ENCODE data around the gene LSM2.

Gene LSM2

GRCh38 chr6:31776989-31777666, 29.6 kb downstream of the LSM2 start, which contains the start of gene VWA7:
Gene VWA7 (minus strand): TSS chr6:31777328. CDS start chr6:31776779, 549 bp downstream.
- DNase-seq (ENCODE audit: low spot score) = peak; percentile 63

DNA sequence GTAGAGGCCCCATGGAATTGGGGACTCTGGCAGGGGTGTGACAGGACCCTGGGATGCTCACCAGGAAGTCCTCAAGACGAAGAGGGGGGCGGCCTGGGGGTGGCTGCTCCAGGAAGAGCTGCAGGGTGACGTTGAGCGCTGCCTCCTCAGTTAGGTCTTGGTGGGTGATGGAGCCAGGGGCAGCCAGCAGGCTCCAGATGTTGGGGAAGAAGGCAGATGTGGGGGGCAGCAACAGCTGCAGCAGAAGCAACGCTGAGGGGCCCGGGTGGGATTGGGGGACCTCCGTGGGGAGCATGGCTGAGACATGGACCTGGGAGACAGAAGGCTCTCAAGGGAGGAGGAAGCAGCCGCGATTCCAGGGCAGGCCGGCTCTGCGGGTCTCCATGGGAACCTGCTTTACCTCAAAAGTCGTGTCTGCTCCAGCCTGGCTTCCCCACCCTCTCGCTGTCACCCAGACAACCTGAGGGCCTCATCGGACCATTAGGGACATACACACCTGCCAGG, 30.2 kb downstream of the LSM2 start:
- DNase-seq (ENCODE audit: low spot score) = no peak

GRCh38 chr6:31775633-31776484, 30.9 kb downstream of the LSM2 start:
- DNase-seq (ENCODE audit: low spot score) = no peak

DNA sequence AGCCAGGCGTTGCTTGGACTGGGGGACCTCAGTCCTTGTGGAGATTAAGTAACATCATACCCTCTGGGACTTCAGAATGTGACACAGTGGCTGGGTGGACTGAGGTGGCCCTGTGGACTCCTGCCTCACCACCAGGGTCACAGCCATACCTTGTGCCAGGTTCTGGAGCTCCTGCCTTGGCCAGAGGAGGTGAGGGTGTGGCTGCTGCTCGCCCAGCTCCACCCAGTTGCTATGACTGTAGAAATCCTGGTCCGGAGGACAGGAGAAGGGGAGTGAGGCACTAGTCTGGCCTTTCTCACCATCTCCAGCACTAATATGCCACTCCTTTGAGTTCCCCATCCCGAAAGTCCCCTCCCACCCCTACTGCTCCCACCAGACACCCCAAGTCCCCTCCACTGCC, 31.6 kb downstream of the LSM2 start:
- DNase-seq (ENCODE audit: low spot score) = no peak

DNA sequence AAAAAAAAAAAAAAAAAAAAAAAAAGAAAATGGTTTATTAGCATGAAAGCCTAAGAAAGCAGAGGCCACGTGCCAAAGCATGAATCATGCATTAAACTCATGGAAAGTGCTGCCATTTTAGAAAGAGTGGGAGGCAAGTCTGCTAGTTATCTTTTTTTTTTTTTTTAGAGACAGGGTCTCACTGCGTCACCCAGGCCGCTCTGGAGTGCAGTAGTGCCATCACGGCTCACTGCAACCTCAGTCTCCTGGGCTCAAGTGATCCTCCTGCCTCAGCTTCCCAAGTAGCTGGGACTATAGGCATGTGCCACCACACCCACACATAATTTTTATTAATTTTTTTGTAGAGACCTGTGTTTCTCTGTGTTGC, 34.8 kb downstream of the LSM2 start:
- DNase-seq (ENCODE audit: low spot score) = no peak

DNA sequence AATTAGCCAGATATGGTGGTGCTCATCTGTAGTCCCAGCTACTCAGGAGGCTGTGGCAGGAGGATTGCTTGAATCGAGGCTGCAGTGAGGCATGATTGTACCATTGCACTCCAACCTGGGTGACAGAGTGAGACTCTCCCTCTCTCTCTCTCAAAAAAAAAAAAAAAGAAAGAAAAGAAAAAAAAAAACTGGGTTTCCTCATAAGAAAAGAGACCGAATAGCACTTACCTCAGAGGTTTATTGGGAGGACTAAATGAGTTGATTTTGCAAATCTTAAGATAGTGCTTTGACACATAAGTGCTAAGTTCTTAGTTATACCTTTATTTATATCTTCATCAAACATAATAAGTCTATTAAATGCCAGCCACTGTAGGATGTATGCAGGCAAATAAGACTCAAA, 35.9 kb downstream of the LSM2 start:
- no peak for DNase-seq (ENCODE audit: low spot score)

DNA sequence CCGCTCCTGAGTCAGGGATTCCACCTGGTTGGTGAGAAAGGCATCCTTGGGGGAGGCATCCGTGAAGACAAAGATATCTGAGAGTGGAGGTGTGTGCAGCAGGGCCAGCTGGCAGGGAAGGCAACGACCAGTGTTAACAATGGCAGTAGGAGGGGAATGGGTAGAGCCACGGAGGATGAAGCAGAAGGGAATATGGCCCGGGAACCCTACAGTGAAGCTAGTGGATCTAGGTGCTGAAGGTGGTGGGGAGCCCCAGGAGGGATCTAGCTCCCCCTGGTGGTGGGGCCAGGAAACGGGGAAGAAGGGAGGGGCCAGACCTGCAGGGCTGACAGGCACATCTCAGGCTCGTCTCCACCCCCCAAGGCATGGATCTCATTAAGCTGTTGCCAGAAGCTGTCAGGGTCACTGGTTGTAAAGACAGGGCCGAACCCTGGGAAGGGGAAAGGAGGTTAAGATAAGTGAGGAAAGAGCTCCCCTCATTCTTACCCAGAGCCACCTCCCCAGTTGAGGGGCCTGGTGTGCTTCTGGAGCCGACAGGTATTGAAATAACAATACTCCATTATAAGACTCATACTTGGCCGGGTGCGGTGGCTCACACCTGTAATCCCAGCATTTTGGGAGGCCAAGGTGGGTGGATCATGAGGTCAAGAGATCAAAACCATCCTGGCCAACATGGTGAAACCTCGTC, 36.9 kb downstream of the LSM2 start:
- DNase-seq (ENCODE audit: low spot score) = peak; percentile 75

DNA sequence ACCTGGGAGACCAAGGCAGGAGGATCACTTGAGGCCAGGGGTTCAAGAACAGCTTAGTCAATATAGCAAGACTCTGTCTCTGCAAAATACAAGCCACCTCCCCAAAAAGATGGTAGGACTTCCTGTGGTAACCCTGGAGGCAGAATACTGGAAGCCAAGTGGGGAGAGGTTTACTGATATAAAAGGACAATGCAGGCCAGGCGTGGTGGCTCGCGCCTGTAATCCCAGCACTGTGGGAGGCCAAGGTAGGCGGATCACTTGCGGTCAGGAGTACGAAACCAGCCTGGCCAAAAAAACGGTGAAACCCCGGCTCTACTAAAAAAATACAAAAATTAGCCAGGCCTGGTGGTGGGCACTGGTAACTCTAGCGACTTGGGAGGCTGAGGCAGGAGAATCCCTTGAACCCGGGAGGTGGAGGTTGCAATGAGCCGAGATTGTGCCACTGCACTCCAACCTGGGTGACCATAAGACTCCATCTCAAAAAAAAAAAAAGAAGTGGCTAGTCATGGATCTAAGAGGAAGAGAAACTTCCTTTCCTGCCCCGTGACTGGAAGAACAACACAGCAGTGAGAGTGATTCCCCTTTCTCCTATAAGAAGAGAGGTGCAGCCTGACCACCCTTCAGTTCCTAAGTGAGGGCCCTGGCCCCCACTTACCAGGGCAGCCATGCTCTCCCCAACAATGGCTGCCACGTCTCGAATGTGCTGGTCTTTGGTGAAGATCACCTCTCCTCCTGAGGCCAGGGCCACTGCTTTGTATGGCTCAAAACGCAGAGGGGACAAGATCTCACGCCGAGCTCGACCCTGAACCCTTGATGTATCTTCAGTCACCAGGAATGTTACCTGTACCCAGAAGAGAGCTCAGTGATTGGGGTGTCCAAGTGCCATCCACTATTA, 38.2 kb downstream of the LSM2 start:
- DNase-seq (ENCODE audit: low spot score) = no peak

DNA sequence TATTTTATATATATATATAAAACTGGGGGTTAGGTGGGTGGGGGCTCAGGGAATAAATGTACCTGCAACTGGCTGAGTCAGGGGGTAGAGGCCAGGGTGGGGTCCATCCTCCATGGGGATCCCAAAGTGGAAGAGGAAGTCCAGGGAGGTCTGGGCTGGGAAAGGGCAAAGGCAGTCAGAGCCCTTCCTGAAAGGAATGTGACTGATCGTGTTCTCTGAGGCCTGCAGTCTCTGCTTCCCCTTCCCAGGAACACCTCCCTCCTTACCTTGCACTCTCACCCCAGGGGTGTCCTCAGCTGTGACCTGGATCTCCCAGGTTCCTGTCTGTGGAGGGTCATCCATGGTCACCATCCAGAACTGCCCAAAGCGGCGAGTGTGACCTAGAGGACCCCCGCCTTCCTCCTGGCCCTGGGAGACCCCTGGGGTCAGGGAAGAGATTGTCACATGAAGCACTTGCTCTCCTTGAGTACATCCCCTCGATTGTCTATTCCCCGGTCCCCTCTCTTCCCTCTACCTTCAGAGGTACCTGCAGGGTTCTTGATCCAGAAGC, 39.6 kb downstream of the LSM2 start:
- DNase-seq (ENCODE audit: low spot score) = no peak

DNA sequence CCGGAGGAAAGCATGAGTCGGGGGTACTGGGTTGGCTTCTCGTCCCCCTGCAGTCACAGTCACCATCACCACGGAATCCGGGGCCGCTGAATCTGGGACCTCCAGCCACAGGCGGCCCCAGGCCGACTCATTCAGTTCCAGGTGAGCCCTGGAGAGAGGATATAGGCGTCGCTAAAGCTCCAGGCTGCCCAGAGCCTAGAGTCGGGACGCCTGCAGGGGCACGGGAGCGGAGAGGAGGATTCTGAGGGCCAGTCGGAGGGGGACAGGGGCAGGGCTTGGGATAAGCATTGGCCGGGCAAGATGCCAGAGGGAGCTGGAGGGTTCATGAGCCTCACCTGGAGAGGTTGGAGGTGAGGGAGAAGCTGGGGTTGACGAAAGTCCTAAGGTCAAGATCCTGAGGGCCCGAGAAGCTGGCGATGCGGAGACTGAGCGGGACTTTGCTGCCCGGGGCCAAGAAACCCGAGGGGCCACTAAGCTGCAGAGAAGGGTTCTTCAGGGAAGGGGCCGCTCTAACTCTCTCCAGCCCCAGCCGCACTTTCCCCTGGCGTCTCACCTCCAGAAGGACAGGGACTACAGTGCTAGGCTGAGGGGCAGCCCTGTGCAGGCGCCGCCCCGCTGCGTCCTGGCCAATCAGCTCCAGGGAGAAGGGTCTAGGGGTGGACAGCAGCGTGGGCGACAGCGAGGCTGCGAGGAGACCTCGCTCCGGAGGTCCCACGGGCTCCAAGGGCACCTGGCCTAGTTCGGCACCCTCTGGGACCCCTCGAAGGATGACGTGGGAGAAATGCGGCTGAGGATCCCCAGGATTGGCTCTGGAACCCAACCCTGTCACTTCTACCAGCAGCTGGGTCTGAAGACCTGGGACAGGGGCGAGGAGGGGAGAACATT, 40.6 kb downstream of the LSM2 start:
- DNase-seq (ENCODE audit: low spot score) = no peak

GRCh38 chr6:31765559-31765909, 41.2 kb downstream of the LSM2 start:
- no peak for DNase-seq (ENCODE audit: low spot score)

DNA sequence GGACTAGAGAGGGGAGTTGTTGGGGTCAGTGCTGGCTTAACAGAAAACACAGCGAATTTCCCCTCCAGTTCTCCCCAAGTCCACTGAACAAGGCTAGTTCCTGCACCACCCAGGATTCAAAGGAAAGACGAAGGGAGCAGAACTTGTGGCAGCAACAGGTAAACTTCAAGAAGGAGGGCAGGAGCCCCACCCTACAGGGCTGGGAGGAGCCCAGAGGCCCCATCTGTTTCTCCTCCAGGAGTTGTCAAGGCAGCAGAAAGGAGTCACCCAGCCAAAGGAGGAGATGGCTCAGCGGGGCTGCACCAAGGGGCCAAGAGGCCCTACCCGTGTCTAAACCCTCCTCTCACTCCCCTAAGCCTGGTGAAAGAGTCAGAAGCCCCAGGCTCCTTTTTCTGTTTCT, 42.6 kb downstream of the LSM2 start:
- DNase-seq (ENCODE audit: low spot score) = no peak

DNA sequence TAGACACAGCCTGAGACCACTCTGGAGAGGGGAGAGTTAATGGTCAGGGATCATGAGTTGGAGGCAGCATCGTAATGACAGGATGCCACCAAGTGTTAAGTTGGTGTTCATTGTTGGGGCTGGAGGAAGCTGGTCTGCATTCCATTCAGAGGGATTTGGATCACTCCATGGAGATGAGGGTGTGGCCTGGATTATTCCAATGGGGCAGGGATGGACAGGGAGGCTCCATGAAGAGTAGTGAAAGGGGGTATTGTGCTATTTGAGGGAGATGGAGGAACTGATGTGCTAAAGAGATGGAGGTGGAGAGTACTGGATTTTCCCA, 43.2 kb downstream of the LSM2 start:
- DNase-seq (ENCODE audit: low spot score) = no peak

GRCh38 chr6:31762878-31763618, 43.7 kb downstream of the LSM2 start:
- no peak for DNase-seq (ENCODE audit: low spot score)

DNA sequence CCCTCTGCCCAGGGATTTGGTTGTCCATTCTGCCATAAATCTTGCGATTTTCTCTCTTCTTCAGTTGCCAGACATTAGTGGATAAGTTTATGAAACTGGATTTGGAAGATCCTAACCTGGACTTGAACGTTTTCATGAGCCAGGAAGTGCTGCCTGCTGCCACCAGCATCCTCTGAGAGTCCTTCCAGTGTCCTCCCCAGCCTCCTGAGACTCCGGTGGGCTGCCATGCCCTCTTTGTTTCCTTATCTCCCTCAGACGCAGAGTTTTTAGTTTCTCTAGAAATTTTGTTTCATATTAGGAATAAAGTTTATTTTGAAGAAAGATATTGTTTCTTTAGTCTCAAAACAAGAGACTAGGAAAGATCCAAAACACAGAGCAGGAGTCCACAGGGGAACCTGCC, 44.4 kb downstream of the LSM2 start, which contains the start of gene SAPCD1:
TSS of gene SAPCD1 (plus strand) at position 301 of the 400 bp plus-strand sequence. CDS start 399 bp downstream, outside the sequence.
- no peak for DNase-seq (ENCODE audit: low spot score)

DNA sequence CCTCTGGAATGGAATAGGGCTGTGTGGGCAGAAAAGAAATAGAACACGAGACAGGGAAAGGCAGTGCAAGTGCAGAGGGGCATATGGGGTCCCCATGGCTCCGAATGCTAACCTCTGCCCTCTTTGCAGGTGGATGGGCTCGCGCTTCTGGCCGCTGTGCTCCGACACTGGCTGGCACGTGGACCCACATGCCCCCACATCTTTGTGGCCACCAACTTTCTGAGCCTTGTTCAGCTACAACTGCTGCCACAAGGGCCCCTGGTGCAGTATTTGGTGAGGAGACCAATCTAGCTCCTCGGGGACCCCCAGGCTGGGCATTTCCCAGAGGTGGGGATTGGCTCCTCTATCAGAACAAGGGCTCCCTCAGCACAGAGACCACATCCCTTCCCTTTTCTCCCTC, 45.4 kb downstream of the LSM2 start:
- no peak for DNase-seq (ENCODE audit: low spot score)

DNA sequence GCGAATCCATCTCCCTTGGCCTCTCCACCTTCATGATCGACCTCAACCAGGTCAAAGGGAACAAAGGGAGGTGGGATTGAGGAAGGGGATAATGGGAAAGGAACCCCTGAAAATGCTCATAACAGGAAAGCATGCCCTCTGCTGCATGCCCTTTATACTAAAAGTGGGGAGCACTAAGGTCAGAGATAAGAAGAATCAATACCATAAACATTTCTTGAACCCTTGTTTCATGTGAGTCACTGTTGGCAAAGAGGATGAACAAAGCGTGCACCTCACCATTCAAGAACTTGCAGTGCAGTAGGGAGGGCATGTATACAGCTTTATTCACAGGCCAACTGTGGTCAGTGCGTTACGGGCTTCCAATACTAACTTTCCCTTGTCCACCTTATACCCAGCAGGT, 46.0 kb downstream of the LSM2 start:
- DNase-seq (ENCODE audit: low spot score) = no peak

GRCh38 chr6:31758281-31758680, 48.5 kb downstream of the LSM2 start:
- DNase-seq (ENCODE audit: low spot score) = no peak

GRCh38 chr6:31752739-31753319, 53.9 kb downstream of the LSM2 start:
- DNase-seq (ENCODE audit: low spot score) = no peak
